ENCODE data around the gene PMM1. TPM values are rescaled to one million over a fixed set of nuclear protein-coding genes. Genes with fewer than 3 reads are reported as not detected.

PMM1 gene
- total and polyA plus RNA-seq, 2 of the 13 experiments (the other 11 are each of a cell fraction or from before 2014, with no cell fraction given): 17.8 to 95.6 TPM

- TF ChIP-seq SNAPC4 (CRISPR knock-in tag; IDR thresholded peaks at IDR 0.05): 0 out of 2 replicates have a peak, but pooled peaks have one; percentile 16
- TF ChIP-seq LRRFIP1 (CRISPR knock-in tag; conservative IDR thresholded peaks at IDR 0.05): no peak
- no peak for TF ChIP-seq RFX1 (IDR thresholded peaks at IDR 0.05)
- peak; percentile 68 for TF ChIP-seq TEAD3 (CRISPR knock-in tag; optimal IDR thresholded peaks at IDR 0.05; ENCODE audit: borderline replicate concordance)
- peak; percentile 56 for TF ChIP-seq HBP1 (CRISPR knock-in tag; IDR thresholded peaks at IDR 0.05; ENCODE audit: low read depth)
- no peak for TF ChIP-seq ZNF709 (CRISPR knock-in tag; IDR thresholded peaks at IDR 0.05)
- no peak for TF ChIP-seq ZKSCAN5 (CRISPR knock-in tag; IDR thresholded peaks at IDR 0.05)
- TF ChIP-seq BRF2 (CRISPR knock-in tag; IDR thresholded peaks at IDR 0.05): peak; percentile 64; the same call in 1 of the 2 replicates
- peak; percentile 61; the same call in 1 of the 2 replicates for TF ChIP-seq HIVEP1 (CRISPR knock-in tag; IDR thresholded peaks at IDR 0.05)
- TF ChIP-seq KDM4B (CRISPR knock-in tag; IDR thresholded peaks at IDR 0.05): no peak
- TF ChIP-seq POGZ (CRISPR knock-in tag; IDR thresholded peaks at IDR 0.05): no peak
- no peak for TF ChIP-seq FOXP1 (IDR thresholded peaks at IDR 0.05)
- TF ChIP-seq FOXP1 (CRISPR knock-in tag; IDR thresholded peaks at IDR 0.05): no peak
- TF ChIP-seq DPF2 (CRISPR knock-in tag; IDR thresholded peaks at IDR 0.05; ENCODE audit: borderline replicate concordance, low read depth): no peak
- TF ChIP-seq PAX8 (CRISPR knock-in tag; IDR thresholded peaks at IDR 0.05; ENCODE audit: borderline replicate concordance): 0 out of 2 replicates have a peak, but pooled peaks have one; percentile 5
- TF ChIP-seq ZNF205 (CRISPR knock-in tag; IDR thresholded peaks at IDR 0.05): 0 out of 2 replicates have a peak, but pooled peaks have one; percentile 8
- TF ChIP-seq RFXANK (CRISPR knock-in tag; IDR thresholded peaks at IDR 0.05): peak; percentile 83; the same call in 1 of the 2 replicates
- 0 out of 2 replicates have a peak, but pooled peaks have one; percentile 2 for TF ChIP-seq TP53 (CRISPR knock-in tag; conservative IDR thresholded peaks at IDR 0.05)
- no peak for TF ChIP-seq KAT2B (IDR thresholded peaks at IDR 0.05; ENCODE audit: borderline replicate concordance, low read depth, low read length)
- TF ChIP-seq STAG1 (CRISPR knock-in tag; IDR thresholded peaks at IDR 0.05): no peak
- TF ChIP-seq ETV5 (CRISPR knock-in tag; IDR thresholded peaks at IDR 0.05; ENCODE audit: borderline replicate concordance): no peak; the same call in none of the 2 replicates
Measured at GRCh38 chr22:41621099-41621910, 31.7 kb upstream of the PMM1 start, which contains the start of gene XRCC6 (continued).

Measured in HepG2 (cell line).